Psoas muscle (tissue), 8 donors: Measurements from ENCODE around the gene HOXD4. TPM values are rescaled to one million over a fixed set of nuclear protein-coding genes. Genes with fewer than 3 reads are reported as not detected.

Source experiments
- ATAC-seq, 4 donors: fragments of 200-7000 bp; cut with Tn5 transposase; one replicate each; pipeline ENCODE4 v1.9.1; 2020; ENCODE audit warnings: moderate library complexity in 3 of 4, mild to moderate bottlenecking in 2 of 4
- DNase-seq, 2 donors: peaks; one replicate each; pipeline ENCODE4 v3.0.0-alpha.2; 2020
- H3K27ac ChIP-seq: fragments of 200-600 bp; one replicate; pipeline ENCODE4 v1.8.0; 2022
- H3K27me3 ChIP-seq, 3 donors: fragments of 200-600 bp in 1 of 3; one replicate each; pipeline versions ENCODE4 v1.6.1 to v1.8.0; 2013 to 2022; ENCODE audit warnings: low read length in 2 of 3, mild to moderate bottlenecking in 2 of 3, moderate library complexity in 1 of 3; ENCODE audit not compliant: insufficient read depth in 3 of 3
- H3K36me3 ChIP-seq, 2 donors: fragments of 200-600 bp in 1 of 2; one replicate each; pipeline versions ENCODE4 v1.6.1 to v1.8.0; 2013 to 2022; ENCODE audit warnings: low read depth in 1 of 2, mild to moderate bottlenecking in 1 of 2, moderate library complexity in 1 of 2; ENCODE audit not compliant: insufficient read depth in 1 of 2
- H3K4me1 ChIP-seq: fragments of 200-600 bp; one replicate; pipeline ENCODE4 v1.8.0; 2022
- H3K4me3 ChIP-seq: fragments of 200-600 bp; one replicate; pipeline ENCODE4 v1.8.0; 2022; ENCODE audit warnings: mild to moderate bottlenecking
- H3K9me3 ChIP-seq: fragments of 200-600 bp; one replicate; pipeline ENCODE4 v1.8.0; 2022
- WGBS, 3 donors: extraction: QIAGEN DNeasy Blood & Tissue Kit; methylation state at CpG; one replicate each; pipeline versions ENCODE4 v1.1.6 to v1.1.7; 2013; 5-methylcytosine and 5-hydroxymethylcytosine counted together
- intact Hi-C, 2 donors: fragments of 100-400 bp; cut with DNase I; formaldehyde crosslinking; loops; one replicate each; pipeline versions ENCODE4 v1.11.0 to v1.14.2; 2022
- polyA plus RNA-seq, 3 donors: library from polyadenylated mRNA; stranded (reverse); fragments of 200-250 nt; gene quantifications; one replicate each; pipeline ENCODE4 v1.2.3, GENCODE V29; 2013
- total RNA-seq, 4 donors: library from RNA; stranded (reverse); fragmentation: NEBNext Ultra II Directional in 2 of 4; extraction: Animal tissue kit (Norgen Biotek cat#: 25700) in 2 of 4; gene quantifications; one replicate each; pipeline versions ENCODE4 v1.2.1 to v1.2.4, GENCODE V29; 2021 to 2023
- TF ChIP-seq, protein P1 (sequence below): fragments of 200-600 bp; IDR thresholded peaks from one replicate; pipeline ENCODE4 v1.8.0; 2022; ENCODE audit warnings: antibody characterized with exemption
- donor health status: healthy with polysubstance abuse.
- donor health status: DM: no; HTN: no; CAD: no; lungs with moderate emphysema.
- donor health status: Bipolar disorder and iron deficiency.
- donor health status: healthy.
- donor health status: DM: yes; HTN: yes; CAD: no.
- donor health status: DM: no; HTN: no; CAD: no.
- donor health status: DM: no; HTN: no; CAD: no.
- donor health status: DM: yes; HTN: yes; CAD: no.

Gene HOXD4
- total and polyA plus RNA-seq, 7 donors = 0.26 to 4.1 (median 1.2) TPM

DNA sequence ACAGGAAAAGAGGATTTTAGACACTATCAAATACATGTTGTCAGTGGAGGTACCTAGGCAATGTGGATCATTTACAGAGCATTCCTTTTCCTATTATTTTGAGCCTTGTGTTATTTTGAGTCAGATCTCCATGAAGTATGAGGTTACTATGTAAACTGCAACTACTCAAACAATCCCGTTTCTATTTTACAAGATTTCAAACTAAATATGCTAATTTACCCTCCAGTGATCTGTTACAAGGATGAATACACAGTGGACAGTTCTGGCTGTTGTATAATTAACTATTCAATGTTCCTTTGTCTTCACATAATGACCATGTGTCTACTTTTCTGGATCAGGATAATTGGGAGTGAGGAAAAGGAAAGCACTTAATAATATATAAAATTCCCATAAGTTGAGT, 41.7 kb downstream of the HOXD4 start:
- Histone ChIP-seq H3K27me3 (peaks cover 0 to 77% (median 6%) of the 10 kb centered on the region in 3 donors), H3K4me3 (no peak overlapping the region), H3K9me3 (no peaks in the 10 kb centered on the region), H3K36me3 (no peaks in the 10 kb centered on the region), H3K27ac (no peak overlapping the region), H3K4me1 (no peaks in the 10 kb centered on the region)
- ATAC-seq (no peak), DNase-seq (no peak)
- intact Hi-C loops = no loop called here
- WGBS, 3 donors = 42 to 53% (median 42%) methylated on average over 1 of the region's 1 CpG
- TF ChIP-seq, protein P1, sequence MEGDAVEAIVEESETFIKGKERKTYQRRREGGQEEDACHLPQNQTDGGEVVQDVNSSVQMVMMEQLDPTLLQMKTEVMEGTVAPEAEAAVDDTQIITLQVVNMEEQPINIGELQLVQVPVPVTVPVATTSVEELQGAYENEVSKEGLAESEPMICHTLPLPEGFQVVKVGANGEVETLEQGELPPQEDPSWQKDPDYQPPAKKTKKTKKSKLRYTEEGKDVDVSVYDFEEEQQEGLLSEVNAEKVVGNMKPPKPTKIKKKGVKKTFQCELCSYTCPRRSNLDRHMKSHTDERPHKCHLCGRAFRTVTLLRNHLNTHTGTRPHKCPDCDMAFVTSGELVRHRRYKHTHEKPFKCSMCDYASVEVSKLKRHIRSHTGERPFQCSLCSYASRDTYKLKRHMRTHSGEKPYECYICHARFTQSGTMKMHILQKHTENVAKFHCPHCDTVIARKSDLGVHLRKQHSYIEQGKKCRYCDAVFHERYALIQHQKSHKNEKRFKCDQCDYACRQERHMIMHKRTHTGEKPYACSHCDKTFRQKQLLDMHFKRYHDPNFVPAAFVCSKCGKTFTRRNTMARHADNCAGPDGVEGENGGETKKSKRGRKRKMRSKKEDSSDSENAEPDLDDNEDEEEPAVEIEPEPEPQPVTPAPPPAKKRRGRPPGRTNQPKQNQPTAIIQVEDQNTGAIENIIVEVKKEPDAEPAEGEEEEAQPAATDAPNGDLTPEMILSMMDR = no peak

DNA sequence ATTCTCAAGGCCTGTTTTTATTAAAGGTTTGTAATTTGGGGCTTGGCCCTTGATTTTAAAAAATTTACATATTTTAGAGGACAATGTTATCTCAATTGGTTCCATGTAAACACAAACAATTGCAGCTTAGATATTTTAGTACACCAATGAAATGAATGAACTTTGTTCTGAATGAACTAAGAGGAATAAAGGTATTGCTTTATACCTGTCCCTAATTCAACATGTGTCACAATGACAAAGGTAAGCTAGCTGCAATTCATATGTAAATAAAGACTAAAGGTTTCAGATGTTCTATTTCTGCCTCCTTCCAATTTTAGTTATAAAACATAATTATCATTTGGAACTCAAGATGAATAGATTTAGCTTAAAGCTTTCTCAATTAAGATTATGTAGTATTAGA, 48.6 kb downstream of the HOXD4 start:
- Histone ChIP-seq H3K9me3 (no peaks in the 10 kb centered on the region), H3K27me3 (peaks cover 0 to 17% (median 0%) of the 10 kb centered on the region in 3 donors), H3K4me3 (no peak overlapping the region), H3K4me1 (no peaks in the 10 kb centered on the region), H3K36me3 (no peaks in the 10 kb centered on the region), H3K27ac (no peak overlapping the region)
- DNase-seq (no peak), ATAC-seq (no peak)
- TF ChIP-seq, protein P1 = no peak
- intact Hi-C loops = loop anchor here in 1 of 2 donors (10.0 kb wide), 1 partner anchor 225 kb away; no protein-coding TSS in a partner anchor

DNA sequence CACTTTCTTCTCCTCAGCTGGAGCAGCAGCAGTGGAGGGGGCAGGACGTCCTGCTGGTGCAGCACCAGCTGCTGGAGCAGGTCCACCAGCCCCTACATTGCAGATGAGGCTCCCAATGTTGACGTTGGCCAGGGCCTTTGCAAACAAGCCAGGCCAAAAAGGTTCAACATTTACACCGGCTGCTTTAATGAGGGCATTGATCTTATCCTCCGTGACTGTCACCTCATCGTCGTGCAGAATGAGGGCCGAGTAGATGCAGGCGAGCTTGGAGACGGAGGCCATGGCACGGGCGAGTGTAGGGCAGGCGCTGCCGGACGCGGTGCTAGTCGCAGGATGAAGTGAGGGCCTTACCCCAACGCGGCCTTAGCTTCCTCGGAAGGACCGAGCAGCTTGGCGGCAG, 49.6 kb downstream of the HOXD4 start:
- WGBS, 3 donors = 72 to 83% (median 76%) methylated on average over 21 of the region's 21 CpGs
- no peaks in the 10 kb centered on the region for H3K4me1 ChIP-seq
- H3K36me3 ChIP-seq = no peaks in the 10 kb centered on the region
- H3K9me3 ChIP-seq = no peaks in the 10 kb centered on the region
- DNase-seq (no peak), ATAC-seq (no peak)
- intact Hi-C loops = loop anchor here in 1 of 2 donors (10.0 kb wide), 1 partner anchor 224 kb away; no protein-coding TSS in a partner anchor
- TF ChIP-seq, protein P1 = no peak
- no peak overlapping the region for H3K27ac ChIP-seq
- peaks cover 0 to 12% (median 0%) of the 10 kb centered on the region in 3 donors for H3K27me3 ChIP-seq
- H3K4me3 ChIP-seq = no peak overlapping the region

DNA sequence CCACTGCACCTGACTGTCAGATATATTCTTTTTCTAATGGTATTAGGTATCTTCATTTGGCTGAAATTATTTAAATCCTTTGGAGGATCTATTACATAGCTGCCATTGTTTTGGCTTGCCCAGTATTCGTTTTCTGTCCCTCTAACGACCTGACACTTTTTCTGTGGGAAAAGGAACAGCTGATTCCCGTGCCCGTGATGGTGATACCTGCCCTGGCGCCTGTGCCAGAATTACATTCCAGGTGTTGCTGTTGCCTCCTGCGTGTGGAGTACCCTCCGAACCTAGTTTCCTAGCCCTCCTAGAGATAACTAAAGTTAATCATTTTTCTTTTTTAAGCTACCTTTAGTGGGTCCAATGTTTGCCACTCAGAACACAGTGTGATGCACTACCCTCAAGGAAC, 51.1 kb downstream of the HOXD4 start:
- intact Hi-C loops = loop anchor here in 1 of 2 donors (10.0 kb wide), 1 partner anchor 222 kb away; no protein-coding TSS in a partner anchor
- WGBS, 3 donors = 85 to 88% (median 87%) methylated on average over 7 of the region's 7 CpGs

More for the DNA sequence above, 51.1 kb downstream of the HOXD4 start:
- TF ChIP-seq, protein P1 = no peak
- H3K27me3 ChIP-seq = peaks cover 0 to 5% (median 0%) of the 10 kb centered on the region in 3 donors
- no peaks in the 10 kb centered on the region for H3K4me1 ChIP-seq
- DNase-seq (no peak), ATAC-seq (no peak)
- H3K4me3 ChIP-seq = no peak overlapping the region
- no peaks in the 10 kb centered on the region for H3K9me3 ChIP-seq
- no peak overlapping the region for H3K27ac ChIP-seq
- H3K36me3 ChIP-seq = no peaks in the 10 kb centered on the region

Other genes starting within 250 kb of the HOXD4 start
- 10 to 100 TPM; 42.1 to 65.6 (median 51.4) TPM for gene LNPK, start 149.3 kb upstream of the HOXD4 start, total RNA-seq
- 10 to 100 TPM in 2 of 3 donors, 1 to 10 TPM in 1; 8.8 to 48.7 (median 18.4) TPM for gene LNPK, start 149.3 kb upstream of the HOXD4 start, polyA plus RNA-seq
- not detected for gene EVX2, start 67.6 kb upstream of the HOXD4 start, total RNA-seq
- gene EVX2, start 67.6 kb upstream of the HOXD4 start, polyA plus RNA-seq = not detected
- not detected for gene HOXD13, start 58.8 kb upstream of the HOXD4 start, total RNA-seq
- under 1 TPM in 1 of 3 donors, not detected in 2; 0.01 TPM for gene HOXD13, start 58.8 kb upstream of the HOXD4 start, polyA plus RNA-seq
- gene HOXD12, start 51.8 kb upstream of the HOXD4 start, total RNA-seq = not detected
- not detected for gene HOXD12, start 51.8 kb upstream of the HOXD4 start, polyA plus RNA-seq
- not detected for gene HOXD11, start 44.3 kb upstream of the HOXD4 start, total RNA-seq
- gene HOXD11, start 44.3 kb upstream of the HOXD4 start, polyA plus RNA-seq = not detected
- gene HOXD10, start 34.8 kb upstream of the HOXD4 start, total RNA-seq = not detected
- under 1 TPM in 2 of 3 donors, not detected in 1; 0.03 to 0.04 TPM for gene HOXD10, start 34.8 kb upstream of the HOXD4 start, polyA plus RNA-seq
- 1 to 10 TPM in 2 of 4 donors, under 1 TPM in 2; 0.43 to 4.4 (median 2.4) TPM for gene HOXD9, start 28.8 kb upstream of the HOXD4 start, total RNA-seq
- gene HOXD9, start 28.8 kb upstream of the HOXD4 start, polyA plus RNA-seq = 1 to 10 TPM; 1.4 to 4.1 (median 1.7) TPM
- gene HOXD8, start 21.8 kb upstream of the HOXD4 start, total RNA-seq = 10 to 100 TPM in 2 of 4 donors, 1 to 10 TPM in 2; 3.3 to 15.9 (median 9.1) TPM
- 10 to 100 TPM in 2 of 3 donors, 1 to 10 TPM in 1; 8.2 to 52.5 (median 12.9) TPM for gene HOXD8, start 21.8 kb upstream of the HOXD4 start, polyA plus RNA-seq
- 1 to 10 TPM in 2 of 4 donors, under 1 TPM in 2; 0.71 to 3.8 (median 1.3) TPM for gene HOXD3, start 5.8 kb downstream of the HOXD4 start, total RNA-seq
- 1 to 10 TPM in 2 of 3 donors, under 1 TPM in 1; 0.64 to 1.9 (median 1.1) TPM for gene HOXD3, start 5.8 kb downstream of the HOXD4 start, polyA plus RNA-seq
- under 1 TPM in 1 of 4 donors, not detected in 3; 0.12 TPM for gene HOXD1, start 37.1 kb downstream of the HOXD4 start, total RNA-seq
- under 1 TPM; 0.14 to 0.79 (median 0.17) TPM for gene HOXD1, start 37.1 kb downstream of the HOXD4 start, polyA plus RNA-seq
- gene MTX2, start 117.9 kb downstream of the HOXD4 start, total RNA-seq = 10 to 100 TPM; 33.2 to 44.1 (median 37.4) TPM
- 10 to 100 TPM; 43.6 to 91.7 (median 68.2) TPM for gene MTX2, start 117.9 kb downstream of the HOXD4 start, polyA plus RNA-seq